IPS-20b (cell line): ENCODE measurements around the gene BCKDHA.

ENCODE experiments used
- H3K27ac ChIP-seq: one replicate; pipeline ENCODE4 v1.5.1; 2013; ENCODE audit warnings: low read length
- H3K27me3 ChIP-seq: 2 replicates; pipeline ENCODE4 v1.6.1; 2013; ENCODE audit warnings: mild to moderate bottlenecking, low read length, inconsistent platforms; ENCODE audit not compliant: insufficient read depth
- H3K36me3 ChIP-seq: 2 replicates; pipeline ENCODE4 v1.6.1; 2013; ENCODE audit warnings: low read depth, mild to moderate bottlenecking, inconsistent platforms, low read length, moderate library complexity; ENCODE audit not compliant: insufficient read depth
- H3K4me1 ChIP-seq: 2 replicates; pipeline ENCODE4 v1.6.1; 2013; ENCODE audit warnings: mild to moderate bottlenecking, control low read depth, inconsistent platforms, low read length, moderate library complexity; ENCODE audit not compliant: insufficient read depth
- H3K4me3 ChIP-seq: 2 replicates; pipeline ENCODE4 v1.5.1; 2013; ENCODE audit warnings: mild to moderate bottlenecking, low read length, inconsistent platforms
- H3K9ac ChIP-seq: 2 replicates; pipeline ENCODE4 v1.6.1; 2013; ENCODE audit warnings: low read depth, mild to moderate bottlenecking, inconsistent platforms, low read length, moderate library complexity
- H3K9me3 ChIP-seq: 2 replicates; pipeline ENCODE4 v1.6.1; 2013; ENCODE audit warnings: mild to moderate bottlenecking, low read depth, low read length, inconsistent platforms; ENCODE audit not compliant: insufficient read depth

The BCKDHA gene

GRCh38 chr19:41397086-41398049 lies at the start of gene BCKDHA, which contains the start of gene EXOSC5:
TSS of gene BCKDHA (plus strand) at chr19:41397818. CDS start at chr19:41397828, 10 bp downstream.
TSS of gene EXOSC5 (minus strand) at chr19:41397359. CDS start at chr19:41397328, 31 bp downstream.
- H3K9ac ChIP-seq: peak within 1 kb of the TSS; percentile 96
- H3K9me3 ChIP-seq: no peaks in the 10 kb centered on the region
- H3K4me3 ChIP-seq: peak within 1 kb of the TSS; percentile 94
- H3K4me1 ChIP-seq: peaks cover 2% of the 10 kb centered on the region; the same call in 1 of the 2 replicates
- peak within 1 kb of the TSS; percentile 98 for H3K27ac ChIP-seq
- H3K27me3 ChIP-seq: no peaks in the 10 kb centered on the region
- no peaks in the 10 kb centered on the region for H3K36me3 ChIP-seq

- peak overlapping the region; percentile 72 for H3K4me3 ChIP-seq
- peaks cover 55% of the 10 kb centered on the region for H3K27me3 ChIP-seq
- no peaks in the 10 kb centered on the region for H3K9me3 ChIP-seq
- H3K36me3 ChIP-seq: no peaks in the 10 kb centered on the region
- H3K27ac ChIP-seq: no peak overlapping the region
- H3K4me1 ChIP-seq: peaks cover 4% of the 10 kb centered on the region; the same call in 1 of the 2 replicates
- H3K9ac ChIP-seq: no peak overlapping the region
These were observed 46.8 kb upstream of the BCKDHA start for GRCh38 chr19:41350735-41351338.

DNA sequence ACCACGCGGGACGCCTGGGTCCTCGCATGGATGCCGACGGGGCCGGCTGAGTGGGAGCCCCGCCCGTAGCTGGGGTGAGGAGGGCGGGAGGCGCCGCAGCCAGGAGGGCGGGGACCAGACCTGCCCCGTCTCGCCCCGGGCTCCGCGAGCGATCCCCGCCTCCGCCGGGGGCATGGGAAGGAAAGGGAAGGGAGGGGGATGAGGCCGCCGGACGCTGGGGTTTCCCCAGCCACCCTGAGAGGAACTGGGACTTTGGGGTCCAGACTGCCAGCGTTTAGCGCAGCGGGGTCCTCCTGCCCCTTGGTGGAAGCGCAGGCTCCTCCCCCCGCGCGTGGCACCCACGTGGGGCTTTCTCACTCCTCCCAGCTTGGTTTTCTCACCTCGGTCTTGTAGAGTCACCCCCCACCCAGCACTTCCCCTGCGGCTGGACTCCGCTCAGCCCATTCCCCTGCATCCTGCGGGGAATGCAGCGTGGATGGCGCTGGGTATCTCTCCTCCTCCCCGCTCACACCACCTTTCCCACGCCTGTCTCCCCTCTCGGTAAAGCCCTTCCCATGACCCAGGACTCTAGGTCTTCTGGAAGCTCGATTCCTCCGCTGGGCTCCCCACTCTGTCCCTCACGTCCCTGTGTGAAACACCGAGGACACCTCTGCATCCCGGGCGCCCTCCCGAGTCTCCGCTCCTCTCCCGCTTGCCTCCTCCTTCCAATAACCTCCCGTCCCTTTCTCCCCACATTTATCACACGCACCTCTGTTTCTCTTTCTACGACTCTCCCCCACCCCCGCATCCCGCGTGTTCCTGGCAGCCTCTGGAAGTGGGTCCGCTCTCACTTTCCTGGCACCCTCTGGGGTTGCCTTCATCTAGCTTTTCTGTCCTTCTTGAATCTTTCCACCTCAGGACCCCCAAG lies 46.0 kb upstream of the BCKDHA start:
- Histone ChIP-seq H3K9ac (no peak overlapping the region), H3K36me3 (no peaks in the 10 kb centered on the region), H3K9me3 (no peaks in the 10 kb centered on the region), H3K4me1 (peaks cover 4% of the 10 kb centered on the region; the same call in 1 of the 2 replicates), H3K27ac (no peak overlapping the region), H3K27me3 (peaks cover 55% of the 10 kb centered on the region), H3K4me3 (peak overlapping the region; percentile 72)

GRCh38 chr19:41352279-41352608 lies 45.4 kb upstream of the BCKDHA start:
- peaks cover 55% of the 10 kb centered on the region for H3K27me3 ChIP-seq
- peaks cover 4% of the 10 kb centered on the region; the same call in 1 of the 2 replicates for H3K4me1 ChIP-seq
- no peaks in the 10 kb centered on the region for H3K36me3 ChIP-seq
- H3K9me3 ChIP-seq: no peaks in the 10 kb centered on the region
- no peak overlapping the region for H3K27ac ChIP-seq
- no peak overlapping the region for H3K9ac ChIP-seq
- peak overlapping the region; percentile 72 for H3K4me3 ChIP-seq

DNA sequence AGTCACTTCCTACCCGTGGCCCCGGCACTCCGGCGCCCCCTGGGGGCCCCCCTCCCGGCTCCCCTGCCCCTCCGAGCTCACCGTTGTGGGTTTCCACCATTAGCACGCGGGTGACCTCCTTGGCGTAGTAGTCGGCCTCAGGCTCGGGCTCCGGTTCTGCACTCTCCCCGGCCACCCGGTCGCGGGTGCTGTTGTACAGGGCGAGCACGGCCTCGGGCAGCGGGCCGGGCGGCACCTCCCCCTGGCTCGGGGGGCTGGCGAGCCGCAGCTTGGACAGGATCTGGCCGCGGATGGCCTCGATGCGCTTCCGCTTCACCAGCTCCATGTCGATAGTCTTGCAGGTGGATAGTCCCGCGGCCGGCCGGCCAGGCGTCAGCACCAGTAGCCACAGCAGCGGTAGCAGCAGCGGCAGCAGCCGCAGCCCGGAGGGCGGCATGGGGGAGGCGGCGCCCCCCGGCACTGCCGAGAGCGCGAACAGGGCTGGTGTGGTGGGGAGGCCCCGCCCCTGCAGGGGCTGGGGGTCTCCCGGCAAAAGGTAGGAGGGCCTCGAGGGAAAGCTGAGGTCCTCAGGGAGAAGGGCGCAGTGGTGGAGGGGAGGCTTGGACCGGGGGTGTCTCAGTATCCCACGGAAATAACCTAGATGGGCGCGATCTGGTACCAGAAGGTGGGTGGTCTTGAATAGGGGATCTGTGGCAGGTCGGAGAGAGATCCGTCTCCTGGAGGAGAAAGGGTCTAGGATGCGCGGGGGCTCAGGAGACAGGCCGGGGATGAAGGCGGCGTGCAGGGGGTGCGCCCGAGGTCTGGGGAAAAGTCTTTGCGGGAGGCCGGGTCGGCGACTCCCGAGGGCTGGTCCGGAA lies 44.8 kb upstream of the BCKDHA start:
- H3K36me3 ChIP-seq: no peaks in the 10 kb centered on the region
- no peak overlapping the region for H3K27ac ChIP-seq
- H3K9ac ChIP-seq: peak overlapping the region; percentile 58; the same call in 1 of the 2 replicates
- peaks cover 55% of the 10 kb centered on the region for H3K27me3 ChIP-seq
- H3K9me3 ChIP-seq: no peaks in the 10 kb centered on the region
- H3K4me3 ChIP-seq: peak overlapping the region; percentile 72
- peaks cover 4% of the 10 kb centered on the region; the same call in 1 of the 2 replicates for H3K4me1 ChIP-seq

GRCh38 chr19:41353466-41354342 lies 43.9 kb upstream of the BCKDHA start, which contains the start of gene TGFB1:
TSS of gene TGFB1 (minus strand) at chr19:41353922. CDS start at chr19:41353044, 878 bp downstream.
- H3K9ac ChIP-seq: peak within 1 kb of the TSS; percentile 58; the same call in 1 of the 2 replicates
- no peaks in the 10 kb centered on the region for H3K36me3 ChIP-seq
- peak within 1 kb of the TSS; percentile 72 for H3K4me3 ChIP-seq
- peaks cover 55% of the 10 kb centered on the region for H3K27me3 ChIP-seq
- peaks cover 4% of the 10 kb centered on the region; the same call in 1 of the 2 replicates for H3K4me1 ChIP-seq
- no peaks in the 10 kb centered on the region for H3K9me3 ChIP-seq
- H3K27ac ChIP-seq: no peak within 1 kb of the TSS

- H3K9me3 ChIP-seq: no peaks in the 10 kb centered on the region
- H3K27ac ChIP-seq: no peak overlapping the region
- peak overlapping the region; percentile 72 for H3K4me3 ChIP-seq
- peaks cover 51% of the 10 kb centered on the region for H3K27me3 ChIP-seq
- no peaks in the 10 kb centered on the region for H3K36me3 ChIP-seq
- peaks cover 4% of the 10 kb centered on the region; the same call in 1 of the 2 replicates for H3K4me1 ChIP-seq
- H3K9ac ChIP-seq: no peak overlapping the region
These were observed 43.2 kb upstream of the BCKDHA start for GRCh38 chr19:41354343-41354953.

DNA sequence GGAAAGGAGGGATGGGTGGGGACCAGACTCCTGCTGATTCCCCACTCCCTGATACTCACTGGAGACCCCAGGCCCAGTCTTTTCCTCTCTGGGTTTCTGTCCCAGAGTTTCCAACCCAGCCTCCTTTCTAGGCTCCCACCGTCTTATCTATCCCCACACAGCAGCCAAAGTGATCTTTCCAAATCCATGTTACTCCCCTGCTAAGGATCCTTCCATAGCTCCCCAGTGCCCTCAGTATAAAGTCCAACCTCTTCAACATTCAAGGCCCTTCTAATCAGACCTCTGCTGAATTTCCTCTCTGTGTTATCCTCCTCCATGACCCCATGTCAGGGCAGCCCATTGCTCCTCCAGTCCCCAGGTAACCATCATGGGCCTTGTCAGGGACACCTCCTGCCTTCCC lies 42.6 kb upstream of the BCKDHA start:
- Histone ChIP-seq H3K27me3 (peaks cover 45% of the 10 kb centered on the region), H3K9me3 (no peaks in the 10 kb centered on the region), H3K4me1 (peaks cover 4% of the 10 kb centered on the region; the same call in 1 of the 2 replicates), H3K27ac (no peak overlapping the region), H3K36me3 (no peaks in the 10 kb centered on the region), H3K9ac (no peak overlapping the region), H3K4me3 (no peak overlapping the region)

DNA sequence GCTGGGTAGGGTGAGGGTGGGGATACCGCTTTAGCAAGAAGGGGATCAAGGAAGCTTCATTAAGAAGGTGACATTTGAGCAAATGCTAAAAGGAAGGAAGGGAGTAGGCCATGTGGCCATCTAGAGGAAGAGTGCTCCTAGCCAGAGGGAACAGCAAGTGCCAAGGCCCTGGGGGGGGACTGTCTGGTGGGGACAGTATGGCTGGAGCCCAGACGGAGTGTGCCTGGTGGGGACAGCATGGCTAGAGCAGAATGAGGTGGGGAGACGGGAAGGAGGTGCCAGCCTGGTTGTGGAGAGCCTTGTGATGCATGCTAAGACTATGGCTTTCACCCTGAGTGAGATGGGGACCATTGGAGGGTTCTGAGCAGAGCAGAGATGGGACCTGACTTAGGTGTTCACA lies 41.8 kb upstream of the BCKDHA start:
- Histone ChIP-seq H3K36me3 (no peaks in the 10 kb centered on the region), H3K4me1 (peaks cover 4% of the 10 kb centered on the region; the same call in 1 of the 2 replicates), H3K9me3 (no peaks in the 10 kb centered on the region), H3K9ac (no peak overlapping the region), H3K4me3 (no peak overlapping the region), H3K27ac (no peak overlapping the region), H3K27me3 (peaks cover 38% of the 10 kb centered on the region)
